GM19240 (cell line): Measurements from ENCODE around the gene STT3B.

ENCODE experiments used
- DNase-seq: peaks from one replicate; pipeline ENCODE4 v3.0.0; 2011; ENCODE audit warnings: low spot score; ENCODE audit not compliant: insufficient read length

The STT3B gene

GRCh38 chr3:31516757-31517156, 16.0 kb upstream of the STT3B start:
- DNase-seq, result no peak

- no peak for DNase-seq
Observed at GRCh38 chr3:31521468-31521867, 11.3 kb upstream of the STT3B start.

GRCh38 chr3:31522152-31522551, 10.6 kb upstream of the STT3B start:
- DNase-seq, result no peak

- DNase-seq, result no peak
Observed at GRCh38 chr3:31523543-31523942, 9.2 kb upstream of the STT3B start.

- no peak for DNase-seq
Observed at GRCh38 chr3:31525532-31525931, 7.2 kb upstream of the STT3B start.

- no peak for DNase-seq
Observed at GRCh38 chr3:31529421-31529820, 3.3 kb upstream of the STT3B start.

- DNase-seq, result no peak
Observed at GRCh38 chr3:31530039-31530959, 2.4 kb upstream of the STT3B start.

- no peak for DNase-seq
Observed at GRCh38 chr3:31530960-31531335, 1.8 kb upstream of the STT3B start.

GRCh38 chr3:31531452-31531991, 1.2 kb upstream of the STT3B start:
- DNase-seq, result no peak

GRCh38 chr3:31531992-31532586, 636 bp upstream of the STT3B start:
- DNase-seq, result peak; percentile 83

- no peak for DNase-seq
Observed at GRCh38 chr3:31533169-31534064, 692 bp downstream of the STT3B start.

GRCh38 chr3:31534065-31534425, 1.3 kb downstream of the STT3B start:
- DNase-seq, result no peak

GRCh38 chr3:31536497-31536896, 3.8 kb downstream of the STT3B start:
- no peak for DNase-seq

GRCh38 chr3:31538801-31539200, 6.1 kb downstream of the STT3B start:
- DNase-seq, result no peak

GRCh38 chr3:31539275-31539674, 6.5 kb downstream of the STT3B start:
- DNase-seq, result no peak

- no peak for DNase-seq
Observed at GRCh38 chr3:31541089-31541488, 8.4 kb downstream of the STT3B start.

- DNase-seq, result no peak
Observed at GRCh38 chr3:31542246-31542645, 9.5 kb downstream of the STT3B start.

GRCh38 chr3:31543375-31543774, 10.7 kb downstream of the STT3B start:
- DNase-seq, result no peak

- no peak for DNase-seq
Observed at GRCh38 chr3:31544634-31545033, 11.9 kb downstream of the STT3B start.

GRCh38 chr3:31546162-31546561, 13.4 kb downstream of the STT3B start:
- DNase-seq, result no peak

- no peak for DNase-seq
Observed at GRCh38 chr3:31546725-31547124, 14.0 kb downstream of the STT3B start.
